ENCODE measurements around the gene FOXN4.

The FOXN4 gene

GRCh38 chr12:109301643-109302168 is 7.4 kb downstream of the FOXN4 start:
- Histone ChIP-seq H3K79me2 (ENCODE audit: insufficient read depth, low read length) (no peaks in the 10 kb centered on the region), H3K4me1 (ENCODE audit: insufficient read depth, low read length, severe bottlenecking) (no peaks in the 10 kb centered on the region), H3K9me3 (ENCODE audit: low read length) (no peaks in the 10 kb centered on the region), H3K9ac (ENCODE audit: low read length) (no peak overlapping the region), H3K27me3 (ENCODE audit: insufficient read depth, low read length) (no peaks in the 10 kb centered on the region), H3K36me3 (ENCODE audit: insufficient read depth, low read length) (no peaks in the 10 kb centered on the region), H4K20me1 (ENCODE audit: insufficient read depth, low read length) (no peaks in the 10 kb centered on the region), H3K4me3 (ENCODE audit: low read depth, low read length, poor library complexity, severe bottlenecking) (no peak overlapping the region), H3K4me2 (ENCODE audit: low read length) (no peak overlapping the region), H3K27ac (ENCODE audit: low read depth, low read length, poor library complexity, severe bottlenecking) (no peak overlapping the region), H3F3A (ENCODE audit: insufficient read depth, low read length) (no peaks in the 10 kb centered on the region), H3K9me2 (ENCODE audit: low read depth, low read length) (no peaks in the 10 kb centered on the region), H2AFZ (ENCODE audit: low read length) (no peak overlapping the region)
- TF ChIP-seq EZH2 (IDR thresholded peaks at IDR 0.05; ENCODE audit: borderline replicate concordance, low read length) (no peak), CTCF (IDR thresholded peaks at IDR 0.05; ENCODE audit: low read length) (no peak)

GRCh38 chr12:109299849-109300248 is 9.2 kb downstream of the FOXN4 start:
- H3K27ac ChIP-seq (ENCODE audit: low read depth, low read length, poor library complexity, severe bottlenecking), result no peak overlapping the region
- no peaks in the 10 kb centered on the region for H3K9me3 ChIP-seq (ENCODE audit: low read length)
- no peaks in the 10 kb centered on the region for H3K79me2 ChIP-seq (ENCODE audit: insufficient read depth, low read length)
- no peaks in the 10 kb centered on the region for H3F3A ChIP-seq (ENCODE audit: insufficient read depth, low read length)
- no peak for TF ChIP-seq CTCF (IDR thresholded peaks at IDR 0.05; ENCODE audit: low read length)
- no peak overlapping the region for H2AFZ ChIP-seq (ENCODE audit: low read length)
- H3K9ac ChIP-seq (ENCODE audit: low read length), result no peak overlapping the region
- H3K36me3 ChIP-seq (ENCODE audit: insufficient read depth, low read length), result no peaks in the 10 kb centered on the region
- H3K4me1 ChIP-seq (ENCODE audit: insufficient read depth, low read length, severe bottlenecking), result no peaks in the 10 kb centered on the region
- H4K20me1 ChIP-seq (ENCODE audit: insufficient read depth, low read length), result no peaks in the 10 kb centered on the region
- H3K27me3 ChIP-seq (ENCODE audit: insufficient read depth, low read length), result no peaks in the 10 kb centered on the region
- no peak overlapping the region for H3K4me2 ChIP-seq (ENCODE audit: low read length)
- no peaks in the 10 kb centered on the region for H3K9me2 ChIP-seq (ENCODE audit: low read depth, low read length)
- H3K4me3 ChIP-seq (ENCODE audit: low read depth, low read length, poor library complexity, severe bottlenecking), result no peak overlapping the region

GRCh38 chr12:109296431-109296830 is 12.7 kb downstream of the FOXN4 start:
- H3K4me1 ChIP-seq (ENCODE audit: insufficient read depth, low read length, severe bottlenecking), result no peaks in the 10 kb centered on the region
- no peaks in the 10 kb centered on the region for H3K9me2 ChIP-seq (ENCODE audit: low read depth, low read length)
- H3F3A ChIP-seq (ENCODE audit: insufficient read depth, low read length), result no peaks in the 10 kb centered on the region
- no peak overlapping the region for H3K4me3 ChIP-seq (ENCODE audit: low read depth, low read length, poor library complexity, severe bottlenecking)
- H2AFZ ChIP-seq (ENCODE audit: low read length), result no peak overlapping the region
- no peak overlapping the region for H3K27ac ChIP-seq (ENCODE audit: low read depth, low read length, poor library complexity, severe bottlenecking)
- no peaks in the 10 kb centered on the region for H3K36me3 ChIP-seq (ENCODE audit: insufficient read depth, low read length)
- H3K27me3 ChIP-seq (ENCODE audit: insufficient read depth, low read length), result no peaks in the 10 kb centered on the region
- H3K4me2 ChIP-seq (ENCODE audit: low read length), result no peak overlapping the region
- H3K9me3 ChIP-seq (ENCODE audit: low read length), result no peaks in the 10 kb centered on the region
- TF ChIP-seq EZH2 (IDR thresholded peaks at IDR 0.05; ENCODE audit: borderline replicate concordance, low read length) (no peak), CTCF (IDR thresholded peaks at IDR 0.05; ENCODE audit: low read length) (no peak)
- no peaks in the 10 kb centered on the region for H4K20me1 ChIP-seq (ENCODE audit: insufficient read depth, low read length)
- no peak overlapping the region for H3K9ac ChIP-seq (ENCODE audit: low read length)
- H3K79me2 ChIP-seq (ENCODE audit: insufficient read depth, low read length), result no peaks in the 10 kb centered on the region

All from OCI-LY1 (cell line).